ENCODE data around the gene KTN1. TPM values are rescaled to one million over a fixed set of nuclear protein-coding genes. Genes with fewer than 3 reads are reported as not detected.

The KTN1 gene
- total RNA-seq, 2 donors from 2014 or later, result 109 to 112 TPM

DNA sequence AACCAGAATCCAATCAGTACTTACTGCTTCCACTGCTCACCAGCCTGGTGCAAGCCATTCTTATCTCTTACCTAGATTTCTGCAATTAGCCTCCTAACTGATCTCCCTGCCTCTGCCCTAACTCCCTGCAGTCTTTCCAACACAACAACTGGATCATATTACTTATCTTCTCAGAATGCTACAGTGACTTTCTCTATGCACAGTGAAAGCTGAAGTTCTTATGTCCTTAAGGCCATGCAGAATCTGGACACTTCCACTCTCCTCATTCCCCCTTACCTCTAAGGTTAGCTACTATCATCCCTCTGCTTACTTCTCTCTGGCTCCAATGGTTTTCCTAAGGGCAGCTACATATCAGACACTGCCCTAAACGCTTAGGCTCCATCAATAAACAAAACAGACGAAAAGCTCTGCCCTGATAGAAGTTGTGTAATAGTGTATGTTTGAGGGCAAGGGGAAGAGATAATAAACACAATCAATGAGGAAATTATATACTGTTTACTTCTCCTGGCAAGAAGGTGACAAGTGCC, 4.0 kb downstream of the KTN1 start:
- H3K27ac Mint-ChIP-seq, result no peak overlapping the region

DNA sequence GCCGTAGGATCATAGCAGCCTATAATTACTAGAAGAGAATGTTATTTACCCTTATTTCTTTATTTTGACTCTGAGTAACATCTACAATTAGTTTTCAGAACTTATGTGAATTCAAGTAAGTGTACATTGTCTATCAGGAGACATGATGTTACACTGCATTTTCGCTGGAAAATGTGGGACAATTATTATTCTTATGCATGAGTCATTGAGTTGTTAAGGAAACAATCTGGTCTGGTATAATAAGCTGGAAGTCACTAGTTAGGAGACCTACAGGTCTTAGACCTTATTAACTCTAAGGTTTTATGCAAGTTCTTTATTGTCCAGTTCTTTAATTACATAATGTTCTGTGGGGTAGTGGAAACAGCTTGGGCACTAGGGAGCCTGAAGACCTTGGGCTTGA, 5.8 kb downstream of the KTN1 start:
- no peak for DNase-seq (ENCODE audit: low spot score)
- H3K27ac Mint-ChIP-seq, result no peak overlapping the region
- no peak overlapping the region for H3K4me3 Mint-ChIP-seq
- no peak for ATAC-seq
- no peaks in the 10 kb centered on the region for H3K36me3 Mint-ChIP-seq
- peaks cover 30 to 40% of the 10 kb centered on the region in 2 donors for H3K4me1 Mint-ChIP-seq (ENCODE audit: low read depth in 2 of 2)
- no peaks in the 10 kb centered on the region for H3K9me3 Mint-ChIP-seq
- H3K27me3 Mint-ChIP-seq, result no peaks in the 10 kb centered on the region

More for the DNA sequence above, 4.0 kb downstream of the KTN1 start:
- ATAC-seq (no peak), DNase-seq (ENCODE audit: low spot score) (no peak)
- no peaks in the 10 kb centered on the region for H3K36me3 Mint-ChIP-seq
- no peak overlapping the region for H3K4me3 Mint-ChIP-seq
- H3K4me1 Mint-ChIP-seq (ENCODE audit: low read depth in 2 of 2), result peaks cover 31 to 42% of the 10 kb centered on the region in 2 donors
- H3K9me3 Mint-ChIP-seq, result no peaks in the 10 kb centered on the region
- H3K27me3 Mint-ChIP-seq, result no peaks in the 10 kb centered on the region

DNA sequence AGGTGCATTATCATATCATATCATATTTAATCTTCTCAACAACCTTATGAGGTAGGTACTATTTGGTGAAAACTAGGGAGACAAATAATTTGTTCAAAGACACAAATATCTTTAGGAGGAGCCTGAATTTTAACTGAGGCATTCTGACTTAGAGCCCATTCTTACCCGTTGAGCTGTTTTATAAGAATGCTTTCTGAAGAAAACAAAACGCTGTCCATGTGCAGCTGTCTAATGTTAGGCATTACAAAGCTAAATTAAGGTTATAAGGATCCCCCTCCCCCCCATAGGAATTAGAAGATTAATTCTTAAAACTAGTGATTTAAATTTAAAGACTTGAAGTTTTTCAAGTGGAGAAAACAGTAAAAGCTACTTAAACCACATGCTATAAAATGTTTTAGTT, 6.4 kb downstream of the KTN1 start:
- ATAC-seq (no peak), DNase-seq (ENCODE audit: low spot score) (no peak)
- no peaks in the 10 kb centered on the region for H3K27me3 Mint-ChIP-seq
- peaks cover 25 to 34% of the 10 kb centered on the region in 2 donors for H3K4me1 Mint-ChIP-seq (ENCODE audit: low read depth in 2 of 2)
- no peaks in the 10 kb centered on the region for H3K9me3 Mint-ChIP-seq
- H3K4me3 Mint-ChIP-seq, result no peak overlapping the region
- H3K36me3 Mint-ChIP-seq, result no peaks in the 10 kb centered on the region
- no peak overlapping the region for H3K27ac Mint-ChIP-seq

DNA sequence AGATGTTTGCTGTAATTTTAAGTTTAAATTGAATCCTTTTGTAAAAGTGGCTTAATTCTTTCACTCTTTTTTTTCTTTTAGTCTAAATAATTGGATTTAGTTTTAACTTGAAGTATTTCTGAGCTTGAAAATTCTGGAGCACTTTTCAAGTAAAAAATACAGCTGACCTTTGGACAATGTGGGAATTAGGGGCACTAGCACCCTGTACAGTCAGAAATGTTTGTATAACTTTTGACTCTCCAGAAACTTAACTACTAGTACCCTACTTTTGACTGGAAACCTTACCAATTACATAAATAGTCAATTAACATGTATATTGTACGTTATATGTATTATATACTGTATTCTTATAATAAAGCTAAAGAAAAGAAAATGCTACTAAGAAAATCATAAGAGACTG, 7.8 kb downstream of the KTN1 start:
- DNase-seq (ENCODE audit: low spot score) (no peak), ATAC-seq (no peak)
- no peak overlapping the region for H3K27ac Mint-ChIP-seq
- H3K9me3 Mint-ChIP-seq, result no peaks in the 10 kb centered on the region
- no peaks in the 10 kb centered on the region for H3K27me3 Mint-ChIP-seq
- no peak overlapping the region for H3K4me3 Mint-ChIP-seq
- H3K36me3 Mint-ChIP-seq, result no peaks in the 10 kb centered on the region
- peaks cover 30 to 43% of the 10 kb centered on the region in 2 donors for H3K4me1 Mint-ChIP-seq (ENCODE audit: low read depth in 2 of 2)

DNA sequence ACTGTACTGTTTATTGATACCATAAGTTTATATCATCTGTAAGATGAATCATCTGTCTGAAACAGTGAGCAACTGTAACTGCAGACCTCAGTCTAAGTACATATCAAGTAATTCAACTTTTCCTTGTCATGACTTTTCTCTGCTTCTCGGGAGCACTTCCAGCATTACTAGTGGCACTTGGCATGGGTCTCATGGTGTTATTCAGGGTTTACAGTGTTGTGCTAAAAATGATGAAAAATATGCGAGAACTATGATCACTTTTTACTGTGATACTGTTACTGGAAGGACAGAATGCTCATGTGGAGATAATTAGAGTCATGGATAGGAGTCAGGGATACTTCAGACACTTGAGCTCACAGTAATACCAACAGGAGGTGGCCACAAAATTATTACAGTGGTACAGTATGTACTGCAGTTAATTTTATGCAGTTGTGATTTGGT, 8.3 kb downstream of the KTN1 start:
- Mint-ChIP-seq H3K4me3 (no peak overlapping the region), H3K27ac (no peak overlapping the region), H3K36me3 (no peaks in the 10 kb centered on the region), H3K4me1 (ENCODE audit: low read depth in 2 of 2) (peaks cover 31 to 47% of the 10 kb centered on the region in 2 donors), H3K9me3 (no peaks in the 10 kb centered on the region), H3K27me3 (no peaks in the 10 kb centered on the region)
- DNase-seq (ENCODE audit: low spot score), result no peak
- ATAC-seq, result no peak

DNA sequence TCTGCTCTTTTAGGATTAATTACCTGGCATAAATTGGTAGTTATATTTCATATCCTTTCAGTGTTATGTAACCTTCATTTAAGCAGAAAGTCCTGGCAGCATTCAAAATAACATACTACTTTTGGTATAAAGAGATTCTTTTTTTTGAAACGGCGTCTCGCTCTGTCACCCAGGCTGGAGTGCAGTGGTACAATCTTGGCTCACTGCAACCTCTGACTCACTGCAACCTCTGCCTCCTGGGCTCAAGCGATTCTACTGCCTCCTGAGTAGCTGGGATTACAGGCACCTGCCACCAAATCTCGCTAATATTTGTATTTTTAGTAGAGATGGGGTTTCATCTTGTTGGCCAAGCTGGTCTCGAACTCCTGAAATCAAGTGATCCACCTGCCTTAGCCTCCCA, 9.2 kb downstream of the KTN1 start:
- no peak for DNase-seq (ENCODE audit: low spot score)
- Mint-ChIP-seq H3K27ac (no peak overlapping the region), H3K36me3 (no peaks in the 10 kb centered on the region), H3K4me1 (ENCODE audit: low read depth in 2 of 2) (peaks cover 37 to 55% of the 10 kb centered on the region in 2 donors), H3K27me3 (no peaks in the 10 kb centered on the region), H3K9me3 (no peaks in the 10 kb centered on the region), H3K4me3 (no peak overlapping the region)
- no peak for ATAC-seq

DNA sequence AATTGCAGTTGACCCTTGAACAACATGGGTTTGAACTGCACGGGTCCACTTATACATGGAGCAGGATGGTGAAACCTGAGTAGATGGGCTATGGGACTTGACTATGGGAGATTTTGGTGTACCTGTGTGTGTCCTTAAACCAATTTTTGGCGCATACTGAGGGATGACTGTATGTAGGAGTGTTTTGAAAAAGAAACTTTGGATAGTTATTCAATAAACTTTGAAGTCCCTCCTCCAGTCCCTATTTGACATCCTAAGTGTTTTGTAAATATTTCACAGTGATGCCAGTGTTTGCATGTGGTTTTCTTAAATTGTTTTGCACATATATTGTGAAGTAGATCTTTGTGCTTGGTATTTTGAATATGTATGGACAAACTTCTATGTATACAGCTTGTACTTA, 12.4 kb downstream of the KTN1 start:
- Mint-ChIP-seq H3K4me1 (ENCODE audit: low read depth in 2 of 2) (peaks cover 34 to 39% of the 10 kb centered on the region in 2 donors), H3K4me3 (no peak overlapping the region), H3K27me3 (no peaks in the 10 kb centered on the region), H3K36me3 (no peaks in the 10 kb centered on the region), H3K9me3 (no peaks in the 10 kb centered on the region), H3K27ac (no peak overlapping the region)
- DNase-seq (ENCODE audit: low spot score), result no peak
- no peak for ATAC-seq

DNA sequence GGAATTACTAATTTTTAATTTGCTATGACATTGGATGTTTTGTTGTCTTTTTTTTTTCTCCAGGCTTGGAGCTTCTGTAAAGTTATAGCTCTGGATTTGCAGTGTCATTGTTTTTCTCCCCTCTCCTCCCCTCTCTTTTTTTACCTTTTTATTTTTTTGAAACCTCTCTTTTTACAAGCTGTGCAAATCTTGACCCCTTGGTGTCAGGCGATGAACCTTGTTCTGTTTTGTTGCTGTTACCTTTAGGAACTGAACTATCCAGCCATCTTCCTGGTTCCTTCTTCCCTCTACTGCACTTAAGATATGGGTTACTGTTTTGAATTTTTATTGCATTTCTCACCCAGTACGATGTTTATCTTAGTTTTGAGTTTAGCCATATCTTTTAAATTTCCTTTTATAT, 13.7 kb downstream of the KTN1 start:
- Mint-ChIP-seq H3K36me3 (no peaks in the 10 kb centered on the region), H3K27ac (no peak overlapping the region), H3K9me3 (no peaks in the 10 kb centered on the region), H3K4me3 (no peak overlapping the region), H3K27me3 (no peaks in the 10 kb centered on the region), H3K4me1 (ENCODE audit: low read depth in 2 of 2) (peaks cover 28 to 31% of the 10 kb centered on the region in 2 donors)
- ATAC-seq (no peak), DNase-seq (ENCODE audit: low spot score) (no peak)

DNA sequence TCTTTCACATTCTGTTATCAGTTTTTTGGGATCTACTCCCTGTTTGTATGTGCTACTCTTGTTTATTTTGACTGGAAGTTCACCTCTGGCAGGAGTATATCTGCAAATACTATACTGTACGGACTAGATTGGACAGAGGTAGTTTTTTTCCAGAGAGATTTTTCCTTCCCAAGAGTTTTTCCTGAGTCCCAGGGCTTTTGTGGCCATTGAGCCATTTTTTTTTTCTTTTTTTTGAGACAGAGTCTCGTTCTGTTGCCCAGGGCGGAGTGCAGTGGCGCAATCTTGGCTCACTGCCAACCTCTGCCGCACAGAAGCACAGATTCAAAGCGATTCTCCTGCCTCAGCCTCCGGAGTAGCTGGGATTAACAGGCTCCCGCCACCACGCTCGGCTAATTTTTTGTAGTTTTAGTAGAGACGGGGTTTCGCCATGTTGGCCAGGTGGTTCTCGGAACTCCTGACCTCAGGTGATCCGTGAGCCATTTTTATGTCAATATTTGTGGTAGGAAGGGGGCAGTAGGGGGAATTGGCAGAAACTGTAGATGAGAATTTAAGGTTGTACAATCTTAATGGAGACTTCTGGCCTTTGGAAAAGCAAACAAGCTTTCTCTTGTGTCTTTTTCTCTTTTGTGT, 19.4 kb downstream of the KTN1 start:
- Mint-ChIP-seq H3K4me1 (ENCODE audit: low read depth in 2 of 2) (peaks cover 10 to 14% of the 10 kb centered on the region in 2 donors), H3K27ac (no peak overlapping the region), H3K9me3 (no peaks in the 10 kb centered on the region), H3K4me3 (no peak overlapping the region), H3K36me3 (no peaks in the 10 kb centered on the region), H3K27me3 (no peaks in the 10 kb centered on the region)
- DNase-seq (ENCODE audit: low spot score) (no peak), ATAC-seq (no peak)

DNA sequence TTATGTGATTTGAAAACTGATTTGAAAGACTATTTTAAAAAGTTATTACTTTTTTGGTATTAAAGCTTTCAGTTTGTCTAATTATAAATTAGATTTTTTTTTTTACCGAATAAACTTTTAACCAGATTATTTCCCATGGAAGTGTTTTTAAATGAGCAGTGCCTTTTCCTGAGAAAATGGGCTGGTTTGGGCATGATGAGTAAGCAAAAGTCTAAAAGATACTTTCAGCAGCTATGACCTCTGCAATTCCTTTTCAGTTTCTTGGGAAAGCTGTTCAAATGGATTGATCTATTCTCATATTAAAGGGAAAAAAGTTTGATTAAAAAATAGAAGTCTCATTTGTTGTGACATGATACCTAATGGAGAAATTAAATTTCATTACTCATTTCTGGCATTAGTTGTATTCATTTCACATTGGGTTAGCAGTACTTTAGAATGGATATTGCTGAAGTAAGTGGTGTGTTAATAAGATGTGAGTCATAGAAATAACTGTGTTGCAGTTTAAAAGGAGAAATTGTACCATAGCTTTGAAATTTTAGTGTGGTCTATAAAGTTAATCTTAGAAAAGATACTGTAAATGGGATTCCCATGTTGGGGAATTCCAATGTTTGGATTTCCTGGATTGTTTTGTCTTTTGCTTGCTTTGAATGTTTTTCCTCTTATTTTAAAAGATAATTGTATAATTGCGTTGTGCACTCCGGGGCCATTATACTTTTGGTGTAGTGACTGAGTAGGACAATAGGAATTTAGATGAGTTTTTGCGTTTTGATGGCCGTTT, 21.0 kb downstream of the KTN1 start:
- Mint-ChIP-seq H3K27ac (no peak overlapping the region), H3K4me3 (no peak overlapping the region), H3K27me3 (no peaks in the 10 kb centered on the region), H3K9me3 (no peaks in the 10 kb centered on the region), H3K4me1 (ENCODE audit: low read depth in 2 of 2) (peaks cover 7 to 10% of the 10 kb centered on the region in 2 donors), H3K36me3 (no peaks in the 10 kb centered on the region)
- no peak for ATAC-seq
- DNase-seq (ENCODE audit: low spot score), result no peak

DNA sequence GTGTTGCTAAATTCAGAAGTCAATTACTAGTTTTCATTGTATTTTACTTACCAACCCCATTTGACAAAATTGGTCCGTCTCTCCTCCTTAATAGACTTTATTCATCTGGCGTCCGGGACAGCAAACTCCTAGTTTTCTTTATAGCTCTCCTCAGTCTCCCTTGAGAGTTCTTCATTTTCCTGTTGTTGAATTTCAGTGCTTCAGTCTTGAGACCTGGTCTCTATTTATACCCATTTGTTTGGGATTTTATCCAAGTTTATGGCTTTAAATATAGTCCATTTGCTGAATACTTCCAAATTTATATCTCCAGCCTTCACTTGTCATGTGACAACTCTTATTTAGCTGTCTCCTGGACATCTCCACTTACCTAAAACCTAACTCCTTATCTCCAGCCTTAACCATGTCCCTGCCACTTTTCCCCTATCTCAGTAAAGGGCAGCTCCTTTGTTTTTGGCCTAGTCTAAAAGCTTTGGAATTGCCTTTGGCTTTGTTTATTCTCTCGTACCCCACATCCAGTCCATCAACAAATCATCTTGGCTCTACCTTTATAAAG, 23.5 kb downstream of the KTN1 start:
- DNase-seq (ENCODE audit: low spot score) (no peak), ATAC-seq (no peak)
- no peaks in the 10 kb centered on the region for H3K27me3 Mint-ChIP-seq
- peaks cover 10% of the 10 kb centered on the region in 2 donors for H3K4me1 Mint-ChIP-seq (ENCODE audit: low read depth in 2 of 2)
- no peak overlapping the region for H3K27ac Mint-ChIP-seq
- H3K36me3 Mint-ChIP-seq, result no peaks in the 10 kb centered on the region
- H3K9me3 Mint-ChIP-seq, result no peaks in the 10 kb centered on the region
- H3K4me3 Mint-ChIP-seq, result no peak overlapping the region

DNA sequence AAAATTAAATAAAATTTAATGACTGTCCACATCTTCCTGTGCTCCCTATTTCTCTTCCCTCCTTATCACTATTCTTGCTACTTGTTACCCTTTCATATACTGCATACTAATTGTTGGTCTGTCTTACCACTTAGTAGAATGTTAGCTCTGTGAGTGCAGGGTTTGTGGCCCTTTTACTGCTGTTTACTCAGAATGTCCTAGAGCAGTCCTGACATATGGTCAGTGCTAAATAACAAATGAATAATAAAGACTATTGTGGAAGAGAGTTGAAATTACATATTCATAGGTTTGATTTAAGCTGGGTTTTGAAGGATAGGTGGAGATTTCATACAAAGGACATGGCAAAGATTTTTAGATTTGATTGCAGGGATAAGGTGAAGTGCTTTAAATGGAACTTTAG, 24.5 kb downstream of the KTN1 start:
- Mint-ChIP-seq H3K4me1 (ENCODE audit: low read depth in 2 of 2) (peaks cover 10 to 15% of the 10 kb centered on the region in 2 donors), H3K4me3 (no peak overlapping the region), H3K9me3 (no peaks in the 10 kb centered on the region), H3K27ac (no peak overlapping the region), H3K27me3 (no peaks in the 10 kb centered on the region), H3K36me3 (no peaks in the 10 kb centered on the region)
- DNase-seq (ENCODE audit: low spot score), result no peak
- ATAC-seq, result no peak

DNA sequence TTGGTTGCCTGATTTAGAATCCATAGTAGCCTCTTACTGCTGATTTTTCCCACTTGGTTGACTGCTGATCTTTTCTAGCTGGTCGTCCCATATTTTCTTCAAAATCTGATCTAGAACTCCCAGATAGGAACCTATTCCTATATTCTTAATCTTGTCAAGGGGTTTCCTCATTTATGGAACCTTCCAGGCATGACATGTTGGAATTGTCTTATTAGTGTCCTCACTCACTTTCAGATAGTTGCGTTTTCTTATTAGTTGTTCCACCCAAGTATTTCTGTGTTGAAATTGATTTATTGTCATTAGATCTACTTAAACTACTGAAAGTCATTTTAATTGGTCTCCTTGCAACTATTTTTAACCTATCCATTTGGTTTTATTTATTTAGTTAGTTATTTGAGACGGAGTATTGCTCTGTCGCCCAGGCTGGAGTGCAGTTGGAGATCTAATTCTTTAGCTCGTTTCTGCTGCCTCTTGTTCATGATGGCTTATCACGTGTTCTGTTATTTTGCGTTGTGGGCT, 25.0 kb downstream of the KTN1 start:
- DNase-seq (ENCODE audit: low spot score), result no peak
- Mint-ChIP-seq H3K4me3 (no peak overlapping the region), H3K27ac (no peak overlapping the region), H3K36me3 (no peaks in the 10 kb centered on the region), H3K4me1 (ENCODE audit: low read depth in 2 of 2) (peaks cover 10 to 18% of the 10 kb centered on the region in 2 donors), H3K27me3 (no peaks in the 10 kb centered on the region), H3K9me3 (no peaks in the 10 kb centered on the region)
- ATAC-seq, result no peak

DNA sequence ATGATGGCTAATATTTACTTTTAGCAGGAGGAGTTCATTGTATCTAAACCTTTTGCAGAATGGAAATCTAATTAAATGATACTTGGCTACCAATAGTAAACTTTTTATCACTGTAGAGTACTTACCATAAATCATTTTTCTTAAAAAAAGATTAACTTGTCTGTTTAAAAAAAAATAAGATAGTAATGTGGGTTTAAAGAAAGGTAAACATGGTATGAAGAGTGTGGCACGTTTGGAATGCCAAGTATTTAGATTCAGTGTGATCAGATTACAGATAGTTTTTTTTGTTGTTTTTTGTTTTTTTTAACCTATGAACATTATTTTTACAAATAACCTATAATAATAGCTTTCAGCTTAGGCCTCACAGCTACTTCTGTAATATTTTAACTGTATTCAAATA, 25.8 kb downstream of the KTN1 start:
- no peak overlapping the region for H3K4me3 Mint-ChIP-seq
- no peaks in the 10 kb centered on the region for H3K36me3 Mint-ChIP-seq
- DNase-seq (ENCODE audit: low spot score) (no peak), ATAC-seq (no peak)
- no peaks in the 10 kb centered on the region for H3K27me3 Mint-ChIP-seq
- H3K27ac Mint-ChIP-seq, result no peak overlapping the region
- H3K4me1 Mint-ChIP-seq (ENCODE audit: low read depth in 2 of 2), result peaks cover 5 to 14% of the 10 kb centered on the region in 2 donors
- H3K9me3 Mint-ChIP-seq, result no peaks in the 10 kb centered on the region

Measured in natural killer cell treated with Interleukin-12 subunit alpha and Interleukin-12 subunit beta and Interleukin-15 and Interleukin-18, amount 100 ng/mL, for 72 hours (primary cell).